Measurements from ENCODE around the gene SMNDC1. TPM values are rescaled to one million over a fixed set of nuclear protein-coding genes. Genes with fewer than 3 reads are reported as not detected.

The SMNDC1 gene
- total and polyA plus RNA-seq, 10 of the 15 experiments (the other 5 are each of a cell fraction or from before 2014, with no cell fraction given) = 4.6 to 37.2 (median 18.1) TPM

- no peak for DNase-seq (ENCODE audit: low read depth, low spot score)
- Histone ChIP-seq H3K27ac (ENCODE audit: control insufficient read depth, insufficient read depth) (no peak overlapping the region), H2AFZ (ENCODE audit: control insufficient read depth, low read depth, low read length) (no peak overlapping the region), H3K9me3 (replicated peaks; ENCODE audit: control insufficient read depth, insufficient read depth, low read length) (no peaks in the 10 kb centered on the region), H3K4me1 (ENCODE audit: control insufficient read depth, insufficient read depth, low read length) (peaks cover 7% of the 10 kb centered on the region; the same call in 1 of the 2 replicates), H3K27me3 (replicated peaks in 1 of 2; ENCODE audit: control insufficient read depth in 2 of 2, insufficient read depth in 2 of 2, low read length in 1 of 2) (no peaks in the 10 kb centered on the region), H3K79me2 (ENCODE audit: control insufficient read depth, insufficient read depth, low read length) (no peaks in the 10 kb centered on the region), H3K36me3 (ENCODE audit: control insufficient read depth in 2 of 2, insufficient read depth in 2 of 2, low read length in 1 of 2) (no peaks in the 10 kb centered on the region), H3K9ac (ENCODE audit: control insufficient read depth, insufficient read depth, low read length) (no peak overlapping the region), H3K4me2 (ENCODE audit: control insufficient read depth, insufficient read depth) (no peak overlapping the region), H4K20me1 (ENCODE audit: control insufficient read depth, insufficient read depth) (no peaks in the 10 kb centered on the region), H3K4me3 (no peak overlapping the region)
- ATAC-seq = no peak
- RAD21 ChIA-PET (ENCODE audit: unreplicated experiment) = interaction anchor here (0.5 to 6.9 kb wide), 13 partner anchors 11 to 705 kb away, joined by 3 to 151 read pairs (median 4); no protein-coding TSS in a partner anchor
- intact Hi-C loops (cut with micrococcal nuclease; ENCODE audit: unreplicated experiment) = loop anchor here (1.0 to 2.0 kb wide), 6 partner anchors 44 to 290 kb away; no protein-coding TSS in a partner anchor
- CTCF ChIA-PET = interaction anchor here (0.7 to 7.0 kb wide), 33 partner anchors 12 to 1826 kb away, joined by 3 to 191 read pairs (median 4); no protein-coding TSS in a partner anchor
- POLR2A ChIA-PET = interaction anchor here (0.8 to 1.9 kb wide), 4 partner anchors 15 to 286 kb away, joined by 3 to 7 read pairs (median 4); no protein-coding TSS in a partner anchor
- no peak for FAIRE-seq
- in situ Hi-C loops (cut with MboI) = loop anchor here (5.0 to 25.0 kb wide), 3 partner anchors 237 to 1827 kb away; no protein-coding TSS in a partner anchor
- no TSS peak for BruUV-seq (replicated peaks)
- SMC1A ChIA-PET (ENCODE audit: uncharacterized antibody, unreplicated experiment) = interaction anchor here (0.6 to 2.5 kb wide), 27 partner anchors 8 to 300 kb away, joined by 3 to 19 read pairs (median 4); no protein-coding TSS in a partner anchor
- TF ChIP-seq MYB (IDR thresholded peaks at IDR 0.05; ENCODE audit: borderline replicate concordance, low read depth, low read length) (no peak), DPF2 (IDR thresholded peaks at IDR 0.05) (no peak), MXI1 (IDR thresholded peaks at IDR 0.05; ENCODE audit: low read depth, low read length) (no peak), NFIC (IDR thresholded peaks at IDR 0.05; ENCODE audit: low read depth, low read length) (no peak), BACH1 (IDR thresholded peaks at IDR 0.05; ENCODE audit: borderline replicate concordance) (no peak), MYC (IDR thresholded peaks at IDR 0.05; ENCODE audit: insufficient read depth, insufficient read length, insufficient replicate concordance, low read length, severe bottlenecking) (no peak), KAT2A (conservative IDR thresholded peaks at IDR 0.05; ENCODE audit: control insufficient read depth, low read depth, low read length) (no peak)
- 82% methylated on average over 3 of the region's 3 CpGs for WGBS (ENCODE audit: insufficient coverage, insufficient replicate concordance, low lambda C conversion rate, missing lambda C conversion rate)
These were observed 6.0 kb upstream of the SMNDC1 start for GRCh38 chr10:110310741-110311140.
